GM12872 (cell line): ENCODE results near the gene GRM2.

ENCODE experiments used
- TF ChIP-seq, protein P1 (sequence below): IDR thresholded peaks from 3 replicates; pipeline ENCODE4 v1.5.1; 2011; ENCODE audit warnings: low read depth, mild to moderate bottlenecking, low read length, moderate library complexity; ENCODE audit not compliant: insufficient read depth

Gene GRM2

DNA sequence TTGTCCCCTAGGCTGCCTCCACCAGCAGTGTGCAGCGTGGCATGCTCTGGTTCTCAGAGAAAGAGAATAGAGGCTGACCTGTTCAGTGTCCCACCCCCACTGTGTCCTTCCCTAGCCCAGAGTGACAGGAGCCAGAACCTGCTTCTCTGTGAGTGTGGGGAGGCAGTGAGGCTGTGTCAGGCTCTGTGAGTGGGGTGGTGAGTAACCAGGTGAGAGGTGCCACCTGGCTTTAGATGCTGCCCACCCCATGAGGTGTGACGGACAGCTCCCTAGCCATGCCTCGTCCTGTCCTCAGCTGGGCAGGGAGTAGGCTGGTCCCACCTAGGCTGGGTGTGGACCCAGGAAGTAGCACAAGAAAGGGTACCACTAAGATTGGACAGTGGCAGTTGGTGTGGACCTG, 29.5 kb upstream of the GRM2 start:
- TF ChIP-seq, protein P1, sequence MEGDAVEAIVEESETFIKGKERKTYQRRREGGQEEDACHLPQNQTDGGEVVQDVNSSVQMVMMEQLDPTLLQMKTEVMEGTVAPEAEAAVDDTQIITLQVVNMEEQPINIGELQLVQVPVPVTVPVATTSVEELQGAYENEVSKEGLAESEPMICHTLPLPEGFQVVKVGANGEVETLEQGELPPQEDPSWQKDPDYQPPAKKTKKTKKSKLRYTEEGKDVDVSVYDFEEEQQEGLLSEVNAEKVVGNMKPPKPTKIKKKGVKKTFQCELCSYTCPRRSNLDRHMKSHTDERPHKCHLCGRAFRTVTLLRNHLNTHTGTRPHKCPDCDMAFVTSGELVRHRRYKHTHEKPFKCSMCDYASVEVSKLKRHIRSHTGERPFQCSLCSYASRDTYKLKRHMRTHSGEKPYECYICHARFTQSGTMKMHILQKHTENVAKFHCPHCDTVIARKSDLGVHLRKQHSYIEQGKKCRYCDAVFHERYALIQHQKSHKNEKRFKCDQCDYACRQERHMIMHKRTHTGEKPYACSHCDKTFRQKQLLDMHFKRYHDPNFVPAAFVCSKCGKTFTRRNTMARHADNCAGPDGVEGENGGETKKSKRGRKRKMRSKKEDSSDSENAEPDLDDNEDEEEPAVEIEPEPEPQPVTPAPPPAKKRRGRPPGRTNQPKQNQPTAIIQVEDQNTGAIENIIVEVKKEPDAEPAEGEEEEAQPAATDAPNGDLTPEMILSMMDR: no peak

DNA sequence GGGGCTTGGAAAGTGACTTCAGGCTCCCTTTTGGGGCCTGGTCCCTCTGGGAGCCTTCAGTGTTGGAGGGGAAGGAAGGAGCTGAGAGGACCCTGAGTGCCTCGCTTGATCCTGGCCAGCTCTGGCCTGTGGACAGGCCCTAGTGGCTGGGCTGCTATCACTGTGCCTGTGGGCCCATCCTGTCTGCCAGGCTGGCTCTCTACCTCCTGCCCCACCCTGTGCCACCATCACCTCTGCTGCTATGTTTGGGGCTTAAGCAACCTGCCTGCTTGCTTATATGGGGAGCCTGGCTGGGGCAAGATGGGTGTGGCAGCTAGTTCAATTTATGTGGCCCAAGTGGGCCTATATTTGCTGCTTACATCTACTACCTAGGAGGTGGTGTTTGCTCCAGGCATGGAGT, 28.7 kb upstream of the GRM2 start:
- TF ChIP-seq, protein P1: no peak

DNA sequence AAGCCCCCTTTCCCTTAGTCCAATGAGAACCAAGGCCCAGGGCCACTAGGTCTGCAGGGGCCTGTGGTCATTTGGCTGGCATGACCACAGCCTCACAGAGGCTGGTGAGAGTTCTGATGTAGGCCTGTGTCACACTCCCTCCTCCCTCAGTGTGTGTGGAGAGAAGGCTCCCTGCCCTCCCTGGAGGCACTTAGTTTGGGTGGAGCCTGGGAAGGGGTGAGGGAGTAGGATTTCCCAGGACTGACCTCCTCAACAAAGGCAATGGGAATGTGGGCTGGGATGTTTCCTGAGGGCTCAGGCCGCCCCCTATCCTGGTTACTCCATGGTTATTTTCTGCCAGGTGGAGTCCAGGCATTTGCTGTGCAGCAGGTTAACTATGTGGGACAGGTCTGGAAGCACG, 28.2 kb upstream of the GRM2 start:
- TF ChIP-seq, protein P1: no peak

DNA sequence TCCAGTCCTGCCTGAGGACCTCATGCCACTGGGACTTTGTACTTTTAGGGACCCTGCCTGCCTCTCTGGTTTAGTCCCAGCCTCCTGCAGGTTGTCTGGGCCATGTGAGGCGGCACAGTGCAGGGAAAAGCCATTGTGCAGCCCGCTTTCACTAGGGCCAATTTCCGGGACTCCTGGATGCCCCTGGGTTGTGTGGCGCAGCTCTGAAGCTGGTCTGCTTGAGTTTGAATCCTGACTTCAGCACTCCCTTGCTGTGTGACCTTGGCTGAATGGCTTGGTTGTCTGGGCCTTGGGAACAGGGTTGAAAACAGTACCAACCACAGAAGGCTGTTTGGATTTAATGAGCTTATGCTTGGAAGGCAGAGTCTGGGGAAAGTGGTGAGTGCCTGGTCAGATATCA, 27.6 kb upstream of the GRM2 start:
- TF ChIP-seq, protein P1: no peak

DNA sequence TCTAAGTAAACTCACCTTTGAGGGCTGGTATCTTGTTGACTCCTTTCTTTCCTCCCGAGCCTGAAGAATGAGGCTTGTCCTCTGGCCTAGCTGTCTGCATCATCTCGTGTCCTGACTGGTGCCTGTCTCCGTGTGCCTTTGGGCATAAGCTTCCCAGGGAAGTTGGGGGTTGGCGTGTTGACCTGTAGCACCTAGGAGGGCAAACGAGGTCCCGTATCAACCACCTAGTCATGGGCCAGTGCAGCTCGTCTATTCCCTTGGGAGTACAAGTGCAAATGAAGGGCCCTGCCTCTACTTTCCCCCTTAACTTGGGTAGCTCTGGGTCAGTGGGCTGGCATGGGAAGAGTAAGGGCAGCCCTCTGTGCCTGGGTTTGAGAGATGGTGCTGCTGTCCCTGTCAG, 27.1 kb upstream of the GRM2 start:
- TF ChIP-seq, protein P1: no peak

DNA sequence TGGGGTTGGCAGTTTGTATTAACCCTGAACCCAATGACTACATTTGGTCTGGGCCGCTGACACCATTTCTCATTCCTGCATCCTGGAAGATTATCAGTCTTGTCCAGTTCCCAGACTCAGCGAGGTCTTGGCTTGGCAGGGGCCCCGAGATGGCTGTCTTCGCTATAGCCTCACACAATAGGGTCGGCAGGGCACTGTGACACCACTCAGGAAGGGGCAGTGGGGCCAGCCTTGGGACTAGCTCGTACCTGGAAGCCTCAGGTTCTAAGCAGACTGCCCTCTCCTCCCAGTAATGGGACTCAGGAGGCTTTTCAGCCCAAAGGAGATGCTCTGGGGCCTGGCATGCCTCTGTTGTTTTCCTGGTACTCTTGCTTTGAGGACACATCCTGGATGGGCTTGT, 26.7 kb upstream of the GRM2 start:
- TF ChIP-seq, protein P1: no peak

DNA sequence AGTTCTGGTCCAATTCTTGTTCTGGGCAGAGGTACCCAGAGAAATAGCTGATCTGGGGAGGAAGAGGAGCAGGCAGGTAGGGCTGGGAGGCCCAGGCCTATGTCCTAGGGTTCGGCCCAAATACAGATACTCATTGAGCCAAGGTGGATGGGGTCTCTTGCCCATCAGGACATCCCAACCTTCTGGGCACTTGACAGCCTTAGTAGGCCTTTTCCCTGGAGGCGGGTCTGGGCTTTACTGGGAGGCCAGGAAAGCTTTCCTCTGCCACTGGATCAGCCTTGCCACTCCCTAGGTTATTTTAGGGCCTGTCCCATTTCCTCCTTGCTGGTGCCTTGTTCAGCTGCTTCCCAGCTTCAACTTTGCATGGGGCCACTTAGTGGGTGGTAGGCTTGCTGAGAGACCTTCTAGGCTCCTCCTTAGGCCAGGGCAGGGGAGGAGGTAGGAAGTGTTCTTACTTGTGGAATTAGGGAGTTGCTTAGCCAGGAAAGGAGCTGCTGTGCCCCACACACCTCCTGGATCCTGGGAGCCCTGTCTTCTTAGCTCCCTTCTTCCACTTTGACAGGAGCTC, 26.1 kb upstream of the GRM2 start:
- TF ChIP-seq, protein P1: no peak
